GM21619 (cell line): Measurements from ENCODE around the gene MED7.
A peak's percentile ranks its signal among the peaks of the same experiment; 100 is the strongest.

Experiments used
- ATAC-seq: cut with Tn5 transposase; IDR thresholded peaks from one replicate; pipeline ENCODE4 v1.9.1; 2021; ENCODE audit not compliant: unreplicated experiment

MED7 gene

DNA sequence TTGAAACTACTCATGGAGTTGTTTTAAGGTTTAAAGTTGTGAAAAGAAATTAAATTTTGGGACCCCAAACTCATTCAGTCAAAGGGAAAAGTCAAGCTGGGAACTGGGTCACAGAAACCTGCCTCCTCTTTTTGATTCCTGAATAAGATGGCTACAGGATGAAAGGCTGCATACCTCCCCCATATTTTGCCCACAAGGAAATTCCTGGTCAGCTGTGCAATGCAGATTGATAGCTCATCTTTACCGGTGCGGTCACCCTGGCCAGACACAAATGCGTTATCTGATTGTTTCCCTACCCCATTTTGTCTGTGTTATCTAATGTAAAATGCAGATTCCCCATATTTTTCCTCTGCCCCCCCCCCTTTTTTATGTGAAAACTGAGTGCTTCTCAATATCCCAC, 35.2 kb downstream of the MED7 start:
- no peak for ATAC-seq

DNA sequence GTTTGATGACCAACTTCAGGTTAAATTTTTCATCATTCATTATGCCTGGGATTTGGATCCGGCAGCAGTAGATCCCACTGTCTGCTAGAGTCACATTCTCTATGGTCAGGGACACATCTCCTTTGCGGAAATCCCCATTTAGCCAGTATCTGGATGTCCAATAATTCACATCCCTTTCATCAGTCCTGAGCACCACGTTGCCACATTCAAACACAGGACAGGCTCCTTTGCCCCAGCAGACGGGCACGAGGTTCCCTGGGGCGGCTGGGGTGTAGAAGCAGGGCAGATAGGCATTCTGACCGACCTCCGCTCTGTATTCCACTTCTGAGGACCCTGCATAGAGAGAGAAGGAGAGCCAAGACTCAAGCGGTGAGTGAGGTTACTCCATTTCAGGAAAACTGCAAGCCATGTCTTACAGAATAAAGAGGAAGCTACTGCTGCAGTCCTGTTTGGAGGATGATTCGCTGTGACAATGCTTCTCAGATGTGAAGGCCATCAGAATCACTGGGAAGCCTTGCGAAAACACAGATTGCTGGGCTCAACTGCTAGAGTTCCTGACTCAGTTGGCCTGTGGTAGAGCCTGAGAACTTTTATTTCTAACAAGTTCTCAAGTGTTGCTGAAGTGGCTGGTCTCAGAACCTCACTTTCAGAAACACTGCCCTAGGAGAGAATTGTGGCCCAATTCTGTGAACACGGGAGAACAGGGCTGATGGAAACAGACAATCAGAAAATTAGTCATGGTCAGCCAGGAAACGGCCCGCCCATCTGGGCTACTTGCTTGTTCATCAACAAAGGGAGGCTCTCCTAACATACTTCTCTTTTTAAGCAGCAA, 35.8 kb downstream of the MED7 start:
- no peak for ATAC-seq

DNA sequence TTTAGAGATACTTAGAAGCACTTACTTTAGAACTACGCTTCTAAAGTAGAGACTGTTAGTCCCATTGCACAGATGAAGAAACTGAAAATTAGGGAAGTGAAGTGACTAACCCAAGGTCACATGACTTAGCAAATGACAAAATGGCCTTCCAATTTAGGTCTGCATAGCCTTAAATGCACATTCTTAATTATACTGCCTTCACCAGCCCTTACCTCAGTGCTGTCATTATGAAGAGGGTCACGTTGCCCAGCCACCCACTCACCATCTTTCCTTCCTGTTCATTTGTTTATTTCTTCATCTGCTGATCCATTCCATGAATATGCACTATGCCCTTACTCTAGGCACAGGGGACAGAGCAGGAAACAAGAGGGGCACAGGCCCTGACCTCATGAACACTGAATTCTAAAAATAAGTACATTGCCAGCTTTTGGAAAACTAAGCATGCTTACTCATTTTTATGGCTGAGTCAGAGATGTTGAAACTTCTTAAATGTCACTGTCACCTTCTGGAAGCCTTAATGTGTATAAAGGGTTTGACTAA, 42.5 kb downstream of the MED7 start:
- ATAC-seq: no peak

DNA sequence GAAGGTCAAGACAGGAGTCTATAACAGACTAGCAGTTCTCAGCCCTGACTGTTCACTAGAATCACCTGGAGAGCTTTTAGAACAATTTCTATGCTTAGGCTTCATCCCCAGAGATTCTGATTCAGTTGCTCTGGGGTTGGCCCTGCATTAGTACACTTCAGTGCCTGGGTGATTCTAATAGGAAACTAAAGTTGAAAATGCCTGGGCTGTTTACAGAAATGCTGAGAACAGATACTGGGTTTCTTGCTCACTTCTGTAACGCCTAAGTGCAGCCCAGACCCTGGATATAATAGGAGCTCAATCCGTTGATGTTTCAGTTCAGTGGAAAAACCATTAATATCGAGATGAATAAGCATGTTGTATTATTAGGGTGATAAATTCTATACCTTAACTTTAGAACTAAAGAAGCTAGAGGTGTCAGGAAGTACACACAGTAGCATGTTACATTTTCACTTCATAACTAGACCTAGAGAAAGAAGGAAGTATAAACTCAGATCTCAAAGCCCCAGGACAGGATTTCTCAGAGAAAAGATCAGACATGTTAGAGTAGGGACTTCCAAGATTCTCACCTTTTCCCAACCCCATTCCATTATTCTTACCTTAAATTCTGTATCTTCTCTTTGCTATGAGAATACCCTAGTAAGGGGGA, 54.2 kb downstream of the MED7 start:
- ATAC-seq: peak; percentile 76
